GM18505 (cell line): ENCODE data around the gene PLA2G2A.

Experiments used
- ATAC-seq: cut with Tn5 transposase; IDR thresholded peaks from one replicate; pipeline ENCODE4 v1.9.1; 2021; ENCODE audit not compliant: unreplicated experiment
- POLR2A ChIP-seq: IDR thresholded peaks from 4 replicates; pipeline ENCODE4 v1.6.1; 2011; ENCODE audit warnings: borderline replicate concordance; ENCODE audit not compliant: insufficient read depth, insufficient read length; ENCODE audit errors: extremely low read depth

PLA2G2A gene

GRCh38 chr1:19926296-19927129 lies 52.9 kb downstream of the PLA2G2A start:
- no peak for ATAC-seq
- TF ChIP-seq POLR2A: no peak
